GM18498 (cell line): ENCODE measurements around the gene CBR4.
A peak's percentile ranks its signal among the peaks of the same experiment; 100 is the strongest.

ENCODE experiments used
- ATAC-seq: cut with Tn5 transposase; IDR thresholded peaks from one replicate; pipeline ENCODE4 v1.9.1; 2021; ENCODE audit warnings: mild to moderate bottlenecking, moderate library complexity; ENCODE audit not compliant: unreplicated experiment

Gene CBR4

GRCh38 chr4:169010125-169011023 is at the start of gene CBR4:
TSS of gene CBR4 (minus strand) at chr4:169010255. CDS start at chr4:169010089, 166 bp downstream.
- ATAC-seq, result peak; percentile 97

- no peak for ATAC-seq
Measured at GRCh38 chr4:169059306-169060211, 49.5 kb upstream of the CBR4 start.

- no peak for ATAC-seq
Measured at GRCh38 chr4:169058312-169058711, 48.3 kb upstream of the CBR4 start.

- ATAC-seq, result no peak
Measured at GRCh38 chr4:169054879-169055278, 44.8 kb upstream of the CBR4 start.

GRCh38 chr4:169052594-169052945 is 42.5 kb upstream of the CBR4 start:
- ATAC-seq, result no peak

- ATAC-seq, result no peak
Measured at GRCh38 chr4:169051761-169052593, 41.9 kb upstream of the CBR4 start.

GRCh38 chr4:169050881-169051760 is 41.1 kb upstream of the CBR4 start:
- ATAC-seq, result no peak

GRCh38 chr4:169050284-169050683 is 40.2 kb upstream of the CBR4 start:
- no peak for ATAC-seq

GRCh38 chr4:169048868-169049414 is 38.9 kb upstream of the CBR4 start:
- ATAC-seq, result no peak

GRCh38 chr4:169047956-169048355 is 37.9 kb upstream of the CBR4 start:
- ATAC-seq, result no peak

GRCh38 chr4:169045862-169046584 is 36.0 kb upstream of the CBR4 start:
- no peak for ATAC-seq

- no peak for ATAC-seq
Measured at GRCh38 chr4:169044714-169045447, 34.8 kb upstream of the CBR4 start.

- ATAC-seq, result no peak
Measured at GRCh38 chr4:169042608-169043007, 32.6 kb upstream of the CBR4 start.

- no peak for ATAC-seq
Measured at GRCh38 chr4:169040559-169041261, 30.7 kb upstream of the CBR4 start.

GRCh38 chr4:169039251-169039954 is 29.3 kb upstream of the CBR4 start:
- ATAC-seq, result no peak

- no peak for ATAC-seq
Measured at GRCh38 chr4:169037506-169037905, 27.5 kb upstream of the CBR4 start.
